ENCODE measurements around the gene BCOR.

GRCh38 chrX:40013266-40014195 is 84.2 kb downstream of the BCOR start:
- TF ChIP-seq CTCF (IDR thresholded peaks at IDR 0.05), result no peak
- no peak for TF ChIP-seq EP300 (IDR thresholded peaks at IDR 0.05; ENCODE audit: borderline replicate concordance in 1 of 2, low read depth in 1 of 2, low read length in 1 of 2)
- no peak for TF ChIP-seq YY1 (IDR thresholded peaks at IDR 0.05; ENCODE audit: low read depth)
- TF ChIP-seq TCF12 (IDR thresholded peaks at IDR 0.05), result no peak
- TF ChIP-seq EZH2phosphoT487 (IDR thresholded peaks at IDR 0.05; ENCODE audit: borderline replicate concordance, low read depth), result no peak
- TF ChIP-seq USF2 (IDR thresholded peaks at IDR 0.05; ENCODE audit: borderline replicate concordance, low read depth, low read length), result no peak
- no peak for TF ChIP-seq FOXJ3 (CRISPR knock-in tag; IDR thresholded peaks at IDR 0.05)
- TF ChIP-seq RAD21 (IDR thresholded peaks at IDR 0.05; ENCODE audit: low read length), result no peak
- no peak for TF ChIP-seq PBX3 (IDR thresholded peaks at IDR 0.05)
- TF ChIP-seq ZBTB33 (IDR thresholded peaks at IDR 0.05; ENCODE audit: borderline replicate concordance, low read depth), result no peak
